Measurements from ENCODE around the gene NPY. TPM values are rescaled to one million over a fixed set of nuclear protein-coding genes. Genes with fewer than 3 reads are reported as not detected.

Gene NPY
- total RNA-seq, 6 donors from 2014 or later: 3.6 TPM; not detected in 5

DNA sequence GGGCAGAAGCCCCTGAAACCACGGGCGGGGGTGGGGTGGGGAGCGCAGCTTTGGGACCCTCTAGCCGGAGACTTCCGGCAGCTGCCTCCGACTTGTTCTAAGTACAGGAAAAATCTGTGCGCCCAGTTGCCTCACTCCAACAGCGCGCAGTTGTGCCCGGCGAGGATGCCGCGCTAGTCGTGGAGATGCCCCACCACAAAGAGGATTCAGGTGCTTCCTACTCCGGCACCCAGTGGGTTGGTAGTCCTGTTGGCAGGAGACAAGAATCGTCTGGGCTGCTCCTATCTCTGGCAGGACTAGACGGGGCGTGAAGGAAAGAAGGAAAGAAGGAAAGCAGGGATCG lies 465 bp upstream of the NPY start:
- 2 to 3% methylated on average over 9 to 19 of the region's 19 CpGs for WGBS, 2 donors
- no peak overlapping the region for H3K27ac ChIP-seq
- TF ChIP-seq, protein P1, sequence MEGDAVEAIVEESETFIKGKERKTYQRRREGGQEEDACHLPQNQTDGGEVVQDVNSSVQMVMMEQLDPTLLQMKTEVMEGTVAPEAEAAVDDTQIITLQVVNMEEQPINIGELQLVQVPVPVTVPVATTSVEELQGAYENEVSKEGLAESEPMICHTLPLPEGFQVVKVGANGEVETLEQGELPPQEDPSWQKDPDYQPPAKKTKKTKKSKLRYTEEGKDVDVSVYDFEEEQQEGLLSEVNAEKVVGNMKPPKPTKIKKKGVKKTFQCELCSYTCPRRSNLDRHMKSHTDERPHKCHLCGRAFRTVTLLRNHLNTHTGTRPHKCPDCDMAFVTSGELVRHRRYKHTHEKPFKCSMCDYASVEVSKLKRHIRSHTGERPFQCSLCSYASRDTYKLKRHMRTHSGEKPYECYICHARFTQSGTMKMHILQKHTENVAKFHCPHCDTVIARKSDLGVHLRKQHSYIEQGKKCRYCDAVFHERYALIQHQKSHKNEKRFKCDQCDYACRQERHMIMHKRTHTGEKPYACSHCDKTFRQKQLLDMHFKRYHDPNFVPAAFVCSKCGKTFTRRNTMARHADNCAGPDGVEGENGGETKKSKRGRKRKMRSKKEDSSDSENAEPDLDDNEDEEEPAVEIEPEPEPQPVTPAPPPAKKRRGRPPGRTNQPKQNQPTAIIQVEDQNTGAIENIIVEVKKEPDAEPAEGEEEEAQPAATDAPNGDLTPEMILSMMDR (IDR thresholded peaks at IDR 0.05): no peak
- TF ChIP-seq POLR2A (IDR thresholded peaks at IDR 0.05) (no peak), POLR2AphosphoS5 (IDR thresholded peaks at IDR 0.05) (no peak), EP300 (IDR thresholded peaks at IDR 0.05) (no peak)
- peaks cover 0 to 24% (median 16%) of the 10 kb centered on the region in 4 donors for H3K27me3 ChIP-seq
- H3K9me3 ChIP-seq: no peaks in the 10 kb centered on the region
- peak in 1 of 2 donors; percentile 33 for DNase-seq
- peak overlapping the region in 1 of 4 donors; percentile 19 for H3K4me3 ChIP-seq
- H3K4me1 ChIP-seq: peaks cover 6 to 21% (median 8%) of the 10 kb centered on the region in 4 donors
- H3K36me3 ChIP-seq: no peaks in the 10 kb centered on the region
- ATAC-seq (ENCODE audit: low FRiP score in 2 of 2): no peak

DNA sequence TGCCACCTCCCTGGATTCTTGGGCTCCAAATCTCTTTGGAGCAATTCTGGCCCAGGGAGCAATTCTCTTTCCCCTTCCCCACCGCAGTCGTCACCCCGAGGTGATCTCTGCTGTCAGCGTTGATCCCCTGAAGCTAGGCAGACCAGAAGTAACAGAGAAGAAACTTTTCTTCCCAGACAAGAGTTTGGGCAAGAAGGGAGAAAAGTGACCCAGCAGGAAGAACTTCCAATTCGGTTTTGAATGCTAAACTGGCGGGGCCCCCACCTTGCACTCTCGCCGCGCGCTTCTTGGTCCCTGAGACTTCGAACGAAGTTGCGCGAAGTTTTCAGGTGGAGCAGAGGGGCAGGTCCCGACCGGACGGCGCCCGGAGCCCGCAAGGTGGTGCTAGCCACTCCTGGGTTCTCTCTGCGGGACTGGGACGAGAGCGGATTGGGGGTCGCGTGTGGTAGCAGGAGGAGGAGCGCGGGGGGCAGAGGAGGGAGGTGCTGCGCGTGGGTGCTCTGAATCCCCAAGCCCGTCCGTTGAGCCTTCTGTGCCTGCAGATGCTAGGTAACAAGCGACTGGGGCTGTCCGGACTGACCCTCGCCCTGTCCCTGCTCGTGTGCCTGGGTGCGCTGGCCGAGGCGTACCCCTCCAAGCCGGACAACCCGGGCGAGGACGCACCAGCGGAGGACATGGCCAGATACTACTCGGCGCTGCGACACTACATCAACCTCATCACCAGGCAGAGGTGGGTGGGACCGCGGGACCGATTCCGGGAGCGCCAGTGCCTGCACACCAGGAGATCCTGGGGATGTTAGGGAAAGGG lies 913 bp downstream of the NPY start:
- peak overlapping the region in 1 of 4 donors; percentile 19 for H3K4me3 ChIP-seq

DNA sequence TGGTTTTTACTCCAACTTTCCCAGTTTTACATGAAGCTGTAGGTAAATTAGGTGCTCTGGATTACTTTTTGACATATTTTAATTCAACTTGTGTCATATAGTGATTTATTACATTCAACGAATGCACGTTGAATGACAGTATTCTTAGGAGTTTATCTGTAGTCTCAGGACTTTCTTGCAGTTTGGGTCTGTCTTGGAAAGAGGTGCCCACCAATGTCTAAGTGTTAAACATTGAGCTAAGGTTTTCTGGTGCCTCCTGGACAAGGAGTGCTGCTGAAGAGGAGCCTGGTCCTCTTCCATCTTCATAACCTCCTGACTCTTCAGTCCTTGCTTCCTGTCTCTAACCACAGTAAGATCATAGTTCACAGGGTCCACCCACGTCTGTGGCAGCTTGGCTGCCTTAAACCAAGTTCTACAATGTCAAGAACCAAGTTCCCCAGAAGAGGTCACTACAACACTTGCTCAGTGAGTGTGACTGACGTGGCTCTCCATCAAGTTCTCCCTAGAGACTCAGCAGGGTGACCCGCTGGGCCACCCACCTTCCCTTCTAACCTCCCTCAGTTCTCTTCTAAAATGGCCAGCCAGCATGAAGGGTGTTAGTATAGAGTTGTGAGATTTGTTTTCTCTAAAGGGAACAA lies 6.1 kb downstream of the NPY start:
- peak; percentile 63 to 72 for ATAC-seq (ENCODE audit: low FRiP score in 2 of 2)

More for the DNA sequence above, 913 bp downstream of the NPY start:
- Histone ChIP-seq H3K27ac (no peak overlapping the region), H3K4me1 (peaks cover 6 to 21% (median 8%) of the 10 kb centered on the region in 4 donors), H3K9me3 (no peaks in the 10 kb centered on the region), H3K36me3 (no peaks in the 10 kb centered on the region), H3K27me3 (peaks cover 0 to 24% (median 16%) of the 10 kb centered on the region in 4 donors)
- DNase-seq (peak in 1 of 2 donors; percentile 72), ATAC-seq (ENCODE audit: low FRiP score in 2 of 2) (peak; percentile 36 to 70)
- TF ChIP-seq, protein P1 (IDR thresholded peaks at IDR 0.05): no peak
- TF ChIP-seq POLR2AphosphoS5 (IDR thresholded peaks at IDR 0.05) (no peak), EP300 (IDR thresholded peaks at IDR 0.05) (no peak), POLR2A (IDR thresholded peaks at IDR 0.05) (no peak)
- WGBS, 2 donors: 5 to 6% methylated on average over 13 to 43 of the region's 51 CpGs

DNA sequence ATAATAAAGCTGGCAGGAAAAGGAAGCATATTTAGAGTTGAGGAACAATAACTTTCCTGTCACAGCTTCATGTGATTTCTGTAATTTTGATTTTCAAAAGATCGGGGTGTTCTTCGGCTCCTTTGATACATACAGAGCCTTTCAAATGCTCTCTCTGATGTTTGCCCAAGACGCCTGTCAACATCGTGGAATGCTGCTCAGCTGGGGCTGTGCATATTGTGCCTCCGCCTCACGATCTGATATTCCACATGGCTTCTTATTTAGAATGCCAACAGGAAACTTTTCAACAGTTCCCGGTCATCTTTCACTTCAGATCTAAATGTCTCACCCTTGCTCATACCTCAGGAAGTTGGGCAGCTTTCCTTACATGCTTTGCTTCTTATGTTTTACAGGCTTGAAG lies 7.3 kb downstream of the NPY start:
- DNase-seq (no peak), ATAC-seq (ENCODE audit: low FRiP score in 2 of 2) (no peak)
- Histone ChIP-seq H3K4me3 (no peak overlapping the region), H3K4me1 (peaks cover 0 to 7% (median 0%) of the 10 kb centered on the region in 4 donors), H3K27me3 (no peaks in the 10 kb centered on the region), H3K9me3 (no peaks in the 10 kb centered on the region), H3K36me3 (no peaks in the 10 kb centered on the region), H3K27ac (no peak overlapping the region)
- no peak for TF ChIP-seq EP300 (IDR thresholded peaks at IDR 0.05)
- TF ChIP-seq POLR2A (IDR thresholded peaks at IDR 0.05): no peak
- TF ChIP-seq, protein P1 (IDR thresholded peaks at IDR 0.05): no peak
- no peak for TF ChIP-seq POLR2AphosphoS5 (IDR thresholded peaks at IDR 0.05)
- WGBS, 2 donors: 39 to 40% methylated on average over 7 of the region's 7 CpGs

More for the DNA sequence above, 6.1 kb downstream of the NPY start:
- Histone ChIP-seq H3K9me3 (no peaks in the 10 kb centered on the region), H3K27me3 (peaks cover 0 to 5% (median 2%) of the 10 kb centered on the region in 4 donors), H3K27ac (no peak overlapping the region), H3K4me1 (peaks cover 0 to 9% (median 0%) of the 10 kb centered on the region in 4 donors), H3K36me3 (no peaks in the 10 kb centered on the region), H3K4me3 (no peak overlapping the region)
- TF ChIP-seq, protein P1 (IDR thresholded peaks at IDR 0.05): peak in 3 of 6 experiments; percentile 44 to 47 (median 45)
- TF ChIP-seq POLR2A (IDR thresholded peaks at IDR 0.05): no peak
- WGBS, 2 donors: 23 to 25% methylated on average over 4 to 5 of the region's 5 CpGs
- DNase-seq: no peak

Measured in upper lobe of left lung (tissue), 6 donors.